COLO668 (cell line): ENCODE measurements around the gene CCBE1.
"Not testable (repeated sequence)": the region's sequence is repeated elsewhere in the genome, so short reads cannot be mapped to it uniquely, and the experiment has no call there.

ENCODE experiments used
- DNase-seq: peaks from one replicate; lab custom pipeline; 2025; ENCODE audit not compliant: unreplicated experiment; lab: John Stamatoyannopoulos, UW

The CCBE1 gene

GRCh38 chr18:59547581-59548182 is 149.5 kb downstream of the CCBE1 start:
- DNase-seq: no peak

GRCh38 chr18:59546188-59546587 is 151.0 kb downstream of the CCBE1 start:
- DNase-seq: no peak

GRCh38 chr18:59540780-59541179 is 156.4 kb downstream of the CCBE1 start:
- no peak for DNase-seq

GRCh38 chr18:59540346-59540745 is 156.9 kb downstream of the CCBE1 start:
- no peak for DNase-seq

- DNase-seq: no peak
Observed at GRCh38 chr18:59539108-59539507, 158.1 kb downstream of the CCBE1 start.

GRCh38 chr18:59537579-59537978 is 159.6 kb downstream of the CCBE1 start:
- no peak for DNase-seq

GRCh38 chr18:59536166-59536565 is 161.1 kb downstream of the CCBE1 start:
- DNase-seq: no peak

GRCh38 chr18:59535055-59535454 is 162.2 kb downstream of the CCBE1 start:
- DNase-seq: no peak

- no peak for DNase-seq
Observed at GRCh38 chr18:59528866-59529265, 168.4 kb downstream of the CCBE1 start.

- DNase-seq: no peak
Observed at GRCh38 chr18:59520562-59521355, 176.5 kb downstream of the CCBE1 start.

- no peak for DNase-seq
Observed at GRCh38 chr18:59518705-59519104, 178.5 kb downstream of the CCBE1 start.

GRCh38 chr18:59517446-59518165 is 179.6 kb downstream of the CCBE1 start:
- no peak for DNase-seq

- no peak for DNase-seq
Observed at GRCh38 chr18:59516356-59517155, 180.7 kb downstream of the CCBE1 start.

GRCh38 chr18:59515956-59516355 is 181.3 kb downstream of the CCBE1 start:
- not testable (repeated sequence) for DNase-seq

- no peak for DNase-seq
Observed at GRCh38 chr18:59515147-59515546, 182.1 kb downstream of the CCBE1 start.

GRCh38 chr18:59514203-59514602 is 183.0 kb downstream of the CCBE1 start:
- DNase-seq: no peak

GRCh38 chr18:59512025-59512755 is 185.0 kb downstream of the CCBE1 start:
- DNase-seq: no peak

GRCh38 chr18:59509481-59510442 is 187.5 kb downstream of the CCBE1 start:
- DNase-seq: no peak

- no peak for DNase-seq
Observed at GRCh38 chr18:59505356-59505755, 191.9 kb downstream of the CCBE1 start.
